HL-60 (cell line): ENCODE results near the gene CLUH.

Experiments used
- CTCF ChIP-seq: IDR thresholded peaks from one replicate; pipeline ENCODE4 v1.5.1; 2011; ENCODE audit warnings: low read length, control low read depth, inconsistent platforms; ENCODE audit not compliant: insufficient read depth
- GABPA ChIP-seq: IDR thresholded peaks from 2 replicates; pipeline ENCODE4 v1.6.1; 2012; ENCODE audit warnings: low read depth
- POLR2AphosphoS5 ChIP-seq: IDR thresholded peaks from 2 replicates; pipeline ENCODE4 v1.6.1; 2012; ENCODE audit warnings: low read depth
- REST ChIP-seq: IDR thresholded peaks from 2 replicates; pipeline ENCODE4 v1.6.1; 2012; ENCODE audit warnings: low read depth; ENCODE audit not compliant: insufficient replicate concordance
- SPI1 ChIP-seq: IDR thresholded peaks from 2 replicates; pipeline ENCODE4 v1.6.1; 2012; ENCODE audit warnings: low read depth, mild to moderate bottlenecking, borderline replicate concordance

GRCh38 chr17:2723505-2723996 lies 12.0 kb upstream of the CLUH start:
- no peak for TF ChIP-seq CTCF
- TF ChIP-seq POLR2AphosphoS5 = no peak
- TF ChIP-seq GABPA = no peak
- TF ChIP-seq SPI1 = no peak
- no peak for TF ChIP-seq REST
